GM21529 (cell line): ENCODE results near the gene PCGF3.
"Not testable (repeated sequence)": the region's sequence is repeated elsewhere in the genome, so short reads cannot be mapped to it uniquely, and the experiment has no call there.

Experiments
- ATAC-seq: cut with Tn5 transposase; IDR thresholded peaks from one replicate; pipeline ENCODE4 v1.9.1; 2021; ENCODE audit not compliant: unreplicated experiment

The PCGF3 gene

DNA sequence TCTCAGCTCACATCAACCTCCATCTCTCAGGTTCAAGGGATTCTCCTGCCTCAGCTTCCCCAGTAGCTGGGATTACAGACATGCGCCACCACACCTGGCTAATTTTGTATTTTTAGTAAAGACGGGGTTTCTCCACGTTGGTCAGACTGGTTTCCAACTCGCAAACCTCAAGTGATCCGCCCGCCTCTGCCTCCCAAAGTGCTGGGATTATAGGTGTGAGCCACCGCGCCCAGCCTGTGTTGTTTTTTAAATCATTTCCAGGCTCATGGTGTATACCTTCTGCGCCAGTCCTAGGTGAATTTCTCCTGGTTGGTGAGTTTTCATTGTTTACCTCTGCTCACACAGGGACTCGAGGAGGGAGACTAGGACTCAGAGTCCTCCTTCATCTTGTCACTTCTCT is 74.6 kb downstream of the PCGF3 start:
- not testable (repeated sequence) for ATAC-seq

DNA sequence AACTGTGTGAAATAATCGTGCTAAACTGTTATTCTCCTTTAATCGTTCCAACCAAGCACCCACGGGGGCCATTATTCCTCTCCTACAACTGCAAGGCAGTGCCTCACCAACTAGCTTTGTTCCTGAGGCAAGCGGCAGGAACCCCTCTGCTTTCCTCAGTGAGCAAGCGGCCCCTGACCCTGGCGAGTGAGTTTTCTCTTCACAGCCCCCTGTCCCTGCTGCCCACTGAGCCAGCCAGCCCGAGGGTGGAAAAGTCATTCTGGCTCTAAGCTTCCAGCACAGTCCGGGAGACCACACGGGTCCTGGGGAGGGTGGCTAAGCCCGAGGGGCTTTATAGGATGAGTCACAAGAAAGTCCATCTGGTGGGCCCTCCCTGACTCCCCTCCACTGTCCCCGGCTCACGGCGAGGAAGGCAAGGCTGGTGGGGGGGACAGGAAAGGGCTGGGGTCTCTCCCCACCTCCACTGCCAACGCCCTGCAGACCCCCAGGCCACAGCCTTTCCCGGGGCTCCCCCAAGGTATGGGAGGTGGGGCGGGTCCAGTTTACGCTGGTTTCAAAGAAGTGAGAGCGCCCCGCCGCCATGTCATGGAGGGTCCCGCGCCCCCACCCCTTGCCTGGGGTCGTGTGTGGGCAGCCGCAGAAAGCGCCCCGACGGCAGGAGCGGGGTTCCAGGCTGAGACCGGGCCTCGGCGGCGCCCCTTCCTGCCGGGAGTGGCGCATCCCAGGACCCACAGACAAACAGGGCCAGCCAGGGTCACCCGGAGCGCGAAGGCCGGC is 75.3 kb downstream of the PCGF3 start:
- peak; percentile 2 for ATAC-seq

DNA sequence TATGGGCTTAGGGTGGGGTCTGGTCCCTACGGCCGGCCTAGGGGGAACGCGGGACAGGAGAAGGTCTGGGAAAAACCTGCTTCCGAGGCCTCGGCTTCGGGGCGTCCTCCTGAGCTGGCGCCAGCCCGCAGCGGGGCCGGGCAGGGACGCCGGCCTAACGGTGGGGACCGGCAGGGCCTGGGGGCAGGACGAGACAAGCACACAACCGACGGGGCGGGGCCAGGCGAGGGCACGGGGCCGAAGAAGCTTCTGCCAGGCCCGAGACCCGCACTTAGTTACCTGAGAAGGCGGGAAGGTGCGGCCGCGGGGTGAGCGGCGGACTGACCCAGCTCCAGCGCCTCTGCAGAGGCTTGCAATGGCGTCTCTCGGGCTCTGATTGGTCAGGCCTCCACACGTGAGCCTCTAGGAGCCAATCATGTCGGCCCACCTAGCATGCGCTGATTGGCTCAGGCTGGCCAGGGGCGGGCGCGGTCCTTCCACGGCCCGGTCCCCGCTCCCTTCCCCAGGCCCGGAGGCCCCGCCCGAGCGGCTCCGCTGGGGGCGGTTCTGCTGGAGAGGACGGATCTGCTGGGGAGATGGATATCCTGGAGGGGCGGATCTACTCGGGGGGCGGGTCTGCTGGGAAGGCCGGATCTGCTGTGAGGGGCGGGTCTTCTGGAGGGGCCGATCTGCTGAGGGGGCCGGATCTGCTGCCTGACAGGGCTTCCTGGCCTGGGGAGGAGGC is 76.0 kb downstream of the PCGF3 start:
- peak; percentile 95 for ATAC-seq

DNA sequence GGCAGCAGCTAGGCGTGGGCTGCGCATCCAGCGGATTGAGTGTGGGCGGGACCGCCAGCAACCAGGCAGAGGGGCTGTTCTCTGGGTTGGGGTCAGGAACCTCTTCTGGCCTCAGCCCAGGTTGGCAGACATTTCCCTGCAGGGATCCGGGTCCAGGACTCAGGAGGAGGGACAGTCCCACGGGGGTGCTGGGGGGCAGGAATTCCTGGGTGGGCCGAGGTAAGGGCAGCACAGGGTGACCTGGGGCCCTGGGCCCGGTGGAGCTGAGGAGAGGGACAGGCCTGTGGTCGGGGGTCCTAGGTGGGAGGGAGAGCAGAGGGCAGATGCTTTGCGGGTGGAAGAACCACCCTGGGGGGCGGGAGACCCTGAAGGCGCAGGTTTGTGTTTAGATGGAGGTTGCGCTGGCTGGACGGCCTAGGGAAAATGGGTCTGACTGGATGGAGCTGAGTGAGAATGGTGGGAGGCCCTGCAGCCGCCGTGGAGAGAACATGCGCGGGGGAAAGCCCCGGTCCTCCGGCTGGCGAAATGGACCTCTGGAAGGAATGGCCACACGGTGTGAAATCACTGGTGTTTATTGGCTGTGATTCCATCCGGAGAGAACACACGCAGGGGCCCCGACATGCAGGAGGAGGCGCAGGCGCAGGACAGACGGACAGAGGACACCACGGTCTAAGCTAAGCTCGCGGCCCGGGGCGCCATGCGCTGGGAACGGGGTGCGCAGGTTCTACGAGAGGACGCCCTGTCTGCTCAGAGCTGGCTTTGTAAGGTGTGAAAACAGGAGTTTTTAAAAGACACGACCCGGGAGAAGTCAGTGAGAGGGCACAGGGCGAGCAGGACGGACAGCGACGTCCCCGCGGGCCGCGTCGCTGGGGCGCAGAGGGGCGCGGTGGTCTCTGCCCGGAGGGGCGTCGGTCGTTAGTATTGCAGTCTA is 79.0 kb downstream of the PCGF3 start:
- no peak for ATAC-seq

DNA sequence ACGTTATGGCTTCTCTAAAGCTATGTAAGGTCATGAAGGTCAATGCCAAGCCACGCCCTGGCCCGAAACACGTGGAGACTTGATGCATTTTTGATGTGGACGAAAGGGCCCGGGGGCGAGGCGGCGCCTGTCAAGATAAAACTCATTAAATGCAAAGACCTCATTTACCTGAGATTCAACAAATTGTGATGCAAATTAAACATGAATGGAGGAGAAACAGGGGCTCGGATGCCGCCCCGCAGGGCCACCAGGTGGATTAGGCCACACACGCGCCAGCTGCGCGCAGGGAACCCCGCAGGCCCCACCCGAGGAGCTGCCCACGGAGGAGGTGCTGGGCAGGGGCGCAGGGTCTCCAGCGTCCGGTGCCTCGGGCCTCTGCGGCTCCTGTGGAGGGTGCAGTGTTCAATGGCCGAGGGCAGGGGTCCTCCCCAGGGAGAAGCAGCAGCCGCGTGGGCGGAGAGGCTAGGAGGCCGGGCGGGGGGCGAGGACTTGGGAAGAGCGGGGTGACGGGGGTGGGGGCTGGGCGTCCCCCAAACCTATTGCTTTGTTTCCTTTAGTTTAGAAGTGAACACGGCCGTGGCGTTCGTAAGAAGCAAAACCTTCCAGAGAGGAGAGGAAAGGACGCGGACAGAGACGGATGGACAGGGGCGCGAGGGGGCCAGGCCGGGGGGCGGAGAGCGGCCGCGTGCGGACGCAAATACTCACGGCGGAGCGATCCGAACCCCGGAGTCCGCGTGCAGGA is 79.9 kb downstream of the PCGF3 start:
- ATAC-seq = no peak

DNA sequence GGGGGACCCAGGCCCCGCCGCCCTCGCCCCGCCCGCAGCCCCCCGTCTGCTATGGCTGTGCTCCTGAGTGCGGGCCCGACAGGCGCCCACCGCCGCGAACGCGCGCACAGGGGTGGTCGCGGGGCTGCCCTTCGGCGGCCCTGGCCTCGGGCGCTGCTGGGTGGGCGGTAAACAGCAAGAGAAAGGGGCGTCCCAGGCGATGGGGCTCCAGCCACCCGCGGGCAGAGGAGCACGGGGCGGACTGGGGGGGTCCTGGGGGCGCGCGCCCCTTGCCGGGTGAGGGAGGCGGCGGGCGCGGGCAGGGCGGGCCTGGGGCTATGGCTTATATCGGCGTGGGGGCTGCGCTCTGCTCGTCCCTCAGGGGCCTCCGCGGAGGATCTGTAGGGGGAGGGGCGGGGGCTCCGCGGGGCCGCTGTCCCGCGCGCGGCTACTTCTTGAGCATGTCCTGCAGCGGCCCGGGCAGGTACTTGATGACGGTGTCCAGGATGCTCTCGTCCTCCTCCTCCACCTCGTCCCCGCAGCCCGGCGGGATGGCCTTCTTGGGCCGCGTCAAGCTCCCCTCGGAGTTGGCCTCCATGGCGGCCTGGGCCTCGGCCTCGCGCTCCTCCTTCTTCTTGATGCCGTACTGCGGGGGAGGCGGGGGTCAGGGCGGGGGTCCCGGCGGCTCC is 80.6 kb downstream of the PCGF3 start:
- no peak for ATAC-seq

DNA sequence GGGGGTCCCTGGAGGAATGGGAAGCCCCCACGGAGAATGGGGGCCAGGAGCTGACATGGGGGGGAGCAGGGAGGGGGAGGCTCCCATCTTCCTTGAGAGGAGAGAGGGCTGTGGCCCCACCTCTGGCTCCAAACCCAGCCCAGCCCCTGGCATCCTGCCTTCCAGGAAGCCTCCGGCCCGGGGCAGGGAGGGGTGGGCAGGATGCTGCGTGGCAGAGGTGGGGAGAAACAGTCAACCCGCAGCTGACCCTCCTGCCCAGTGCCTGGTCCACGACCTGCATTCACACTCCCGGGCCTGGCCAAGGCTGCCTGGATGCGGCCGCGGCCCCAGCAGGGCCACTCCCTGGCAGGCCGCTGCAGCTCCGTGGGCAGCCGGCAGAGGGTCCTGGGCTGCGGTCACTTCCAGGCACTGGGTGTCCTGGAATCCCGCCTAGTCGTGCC is 81.2 kb downstream of the PCGF3 start:
- ATAC-seq = no peak

DNA sequence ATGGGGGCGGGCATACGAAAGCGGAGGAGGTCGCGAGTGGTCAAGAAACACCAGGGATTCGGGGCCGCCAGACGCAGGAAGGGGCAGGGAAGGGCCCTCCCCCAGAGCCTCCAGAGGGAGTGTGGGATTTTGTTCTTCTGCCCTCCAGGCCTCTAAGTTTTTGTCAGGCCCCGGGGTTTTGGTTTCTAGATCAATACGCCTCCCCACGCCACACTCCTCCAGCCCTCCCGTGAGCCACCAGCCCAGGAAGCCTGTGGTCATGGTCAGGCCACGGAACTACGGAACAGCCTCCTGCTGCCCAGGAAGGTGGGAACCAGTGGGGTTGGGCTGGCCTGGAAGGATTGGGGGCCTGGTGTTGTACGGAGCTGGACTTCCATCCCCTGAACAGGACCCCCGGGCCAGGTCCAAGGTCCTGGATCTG is 81.9 kb downstream of the PCGF3 start:
- no peak for ATAC-seq

DNA sequence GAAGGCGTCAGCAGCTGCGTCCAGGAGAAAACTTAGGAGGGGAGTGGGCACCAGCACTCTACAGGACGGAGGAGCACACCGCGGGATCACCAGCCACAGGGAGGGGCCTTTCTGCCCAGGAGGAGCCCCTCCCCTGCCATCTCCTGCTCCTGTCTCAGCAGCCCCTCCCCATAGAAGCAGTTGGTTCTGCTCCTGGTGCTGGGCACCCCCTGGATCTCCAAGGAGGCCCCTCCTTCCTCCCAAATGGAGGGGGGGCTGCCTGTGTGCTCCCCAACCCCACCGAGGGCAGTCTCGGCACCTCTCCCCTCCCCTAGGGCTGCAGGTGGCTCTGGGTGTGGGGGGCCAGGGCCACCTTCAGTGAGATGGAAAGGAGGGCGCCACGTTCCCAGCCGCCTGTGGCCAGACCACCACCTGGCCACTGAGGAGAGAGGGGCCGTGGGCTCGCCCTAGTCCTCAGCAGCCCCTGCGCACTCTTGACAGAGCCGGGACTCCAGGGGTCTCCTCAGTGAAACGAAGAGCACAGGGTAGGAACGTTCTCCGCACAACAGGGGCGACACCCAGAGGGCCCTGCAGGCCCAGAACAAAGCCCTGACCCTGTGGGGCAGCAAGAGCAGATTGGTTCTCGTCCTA is 82.5 kb downstream of the PCGF3 start:
- ATAC-seq = no peak

DNA sequence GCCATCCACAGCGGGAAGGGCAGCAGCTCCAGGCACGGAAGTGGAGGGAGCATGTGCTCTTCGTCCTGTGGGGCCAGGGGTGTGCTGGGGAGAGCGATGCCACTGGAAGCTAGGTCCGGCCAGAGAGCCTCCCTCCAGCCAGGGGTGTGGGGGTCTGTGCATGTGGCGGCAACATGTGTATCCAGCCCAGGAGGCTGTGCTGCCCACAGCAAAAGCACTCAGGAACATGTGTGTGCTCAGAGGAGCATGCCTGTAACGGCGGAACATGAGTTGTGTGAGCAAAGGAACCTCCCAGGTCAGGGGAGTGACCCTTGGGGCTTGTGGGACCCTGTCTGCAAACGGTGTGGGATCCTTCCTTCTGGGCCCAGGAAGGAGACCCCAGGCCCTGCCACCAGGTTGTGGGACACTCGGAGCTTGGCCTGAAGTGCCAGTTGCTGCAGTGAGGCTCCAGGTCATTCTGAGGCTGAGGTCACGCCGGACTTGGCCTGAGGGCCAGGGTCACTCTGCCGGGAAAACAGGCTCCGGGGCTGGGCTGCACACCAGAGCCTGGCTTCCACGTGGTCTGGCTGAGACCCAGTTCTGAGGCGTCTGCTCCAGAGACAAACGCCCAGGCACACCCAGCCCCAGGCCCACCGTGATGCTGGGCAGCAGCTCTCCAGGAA is 83.1 kb downstream of the PCGF3 start:
- ATAC-seq = no peak

DNA sequence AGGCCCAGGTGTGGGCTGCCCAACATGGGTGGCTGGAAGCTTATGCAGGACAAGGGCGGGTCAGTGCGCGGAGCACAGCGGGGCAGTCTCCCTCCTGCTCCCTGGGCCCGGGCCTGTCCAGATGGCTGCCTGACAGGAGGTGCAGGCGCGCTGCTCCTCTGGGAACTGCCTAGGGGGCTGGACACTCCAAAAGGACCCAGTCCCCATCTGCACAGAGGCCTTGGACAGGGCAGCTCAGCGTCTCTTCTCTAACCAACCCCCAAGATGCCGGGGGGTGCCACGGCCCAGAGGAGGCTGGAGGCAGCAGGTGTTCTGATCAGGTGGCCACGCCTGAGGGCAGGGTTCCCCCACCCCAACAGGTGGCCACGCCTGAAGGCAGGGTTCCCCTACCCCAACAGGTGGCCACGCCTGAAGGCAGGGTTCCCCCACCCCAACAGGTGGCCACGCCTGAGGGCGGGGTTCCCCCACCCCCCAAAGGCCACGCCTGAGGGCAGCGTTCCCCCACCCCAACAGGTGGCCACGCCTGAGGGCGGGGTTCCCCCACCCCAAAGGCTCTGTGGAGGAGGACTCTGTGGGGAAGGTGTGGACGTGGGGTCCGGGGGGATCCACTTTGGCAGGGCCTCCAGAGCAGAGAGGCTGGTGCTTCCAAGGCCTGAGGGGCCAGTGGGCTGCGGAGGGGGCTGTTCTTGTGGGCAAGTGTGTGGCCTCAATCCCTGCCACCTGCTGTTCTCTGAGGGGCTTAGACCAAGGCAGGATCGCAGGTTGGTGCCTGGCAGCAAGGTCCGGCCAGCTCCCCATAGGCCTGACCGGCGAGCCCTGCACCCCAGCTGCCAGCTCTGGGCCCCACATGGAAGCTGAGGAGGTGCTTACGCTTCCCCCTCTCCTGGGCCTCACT is 84.2 kb downstream of the PCGF3 start:
- no peak for ATAC-seq

DNA sequence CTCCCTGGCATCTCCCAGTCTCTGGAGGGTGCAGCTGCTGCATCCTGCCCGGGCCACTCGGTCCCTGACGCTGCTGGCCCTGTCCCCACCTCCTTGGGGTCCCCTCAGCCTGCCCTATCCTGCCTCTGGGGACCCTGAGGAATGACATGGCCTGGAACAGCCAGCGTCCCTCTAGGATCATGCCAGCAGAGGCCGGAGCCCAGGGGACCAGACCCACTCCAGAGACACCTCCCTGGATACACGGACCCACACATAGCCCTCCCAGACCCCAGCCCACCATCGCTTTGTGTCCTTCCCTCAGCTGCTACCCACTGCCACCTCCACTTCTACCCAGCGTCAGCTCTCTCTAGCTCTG is 84.8 kb downstream of the PCGF3 start:
- ATAC-seq = no peak

DNA sequence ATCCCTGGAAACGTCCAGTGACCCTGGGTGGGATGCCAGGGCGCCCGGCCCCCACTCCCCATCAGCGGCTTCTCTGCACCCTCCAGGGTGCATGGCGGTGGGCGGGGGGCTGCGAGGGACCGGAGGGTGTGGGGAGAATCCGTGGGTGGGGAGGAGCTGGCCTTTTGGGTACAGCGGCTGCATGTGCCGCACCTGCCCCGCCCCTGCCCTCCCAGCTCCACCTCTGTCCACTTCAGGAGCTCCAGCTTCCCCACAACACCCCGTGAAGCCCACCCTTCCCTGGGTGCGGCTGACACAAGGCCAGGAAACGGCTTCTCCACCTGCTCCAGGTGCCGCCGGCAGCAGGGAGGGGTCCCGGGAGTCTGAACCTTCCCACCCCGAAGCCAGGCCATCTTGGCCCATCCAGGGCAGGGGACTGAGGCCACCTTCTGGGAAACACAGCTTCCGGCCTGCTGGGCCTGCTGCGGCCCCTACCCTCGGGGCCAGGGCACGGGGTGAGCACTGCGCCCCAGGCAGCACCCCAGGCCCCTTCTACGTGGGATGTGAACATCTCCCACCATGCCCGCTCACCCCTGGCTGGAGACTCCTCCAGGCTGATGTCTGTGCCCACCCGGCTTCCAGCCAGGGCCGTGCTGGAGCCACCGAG is 85.7 kb downstream of the PCGF3 start:
- no peak for ATAC-seq

DNA sequence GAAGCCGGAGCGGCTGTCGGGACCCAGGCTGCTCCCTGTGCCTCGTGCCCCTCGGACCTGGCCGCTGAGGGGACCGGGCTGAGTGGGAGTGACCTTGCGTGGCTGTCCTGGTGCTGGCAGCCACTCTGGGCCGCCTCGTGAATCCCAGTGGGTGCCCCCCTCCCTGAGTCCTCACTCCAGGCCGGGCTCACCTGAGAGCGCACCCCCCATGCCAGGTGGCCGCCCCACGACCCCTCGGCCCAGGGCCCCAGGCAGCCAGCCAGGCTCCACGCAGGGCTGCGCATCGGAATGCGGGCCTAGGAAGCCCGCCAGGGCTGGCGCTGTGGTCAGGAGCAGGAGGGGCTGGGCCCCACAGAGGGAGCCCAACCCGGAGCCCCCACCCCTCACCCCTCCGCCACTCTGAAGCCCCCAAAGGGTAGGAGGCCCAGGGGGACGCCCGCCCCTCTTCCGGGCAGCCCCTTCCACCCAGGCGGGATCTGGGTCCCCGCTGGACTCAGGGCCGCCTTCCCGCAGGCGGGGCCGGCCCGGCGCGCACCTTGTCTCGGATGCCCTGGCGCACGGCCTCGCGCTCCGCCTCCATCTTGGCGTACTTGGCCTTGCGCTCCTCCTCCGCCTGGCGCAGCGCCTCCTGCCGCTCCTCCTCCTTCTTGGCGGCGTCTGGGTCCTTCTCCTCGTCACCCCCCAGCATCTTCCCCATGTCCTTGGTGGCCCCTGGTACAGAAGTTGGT is 86.4 kb downstream of the PCGF3 start:
- ATAC-seq = no peak

DNA sequence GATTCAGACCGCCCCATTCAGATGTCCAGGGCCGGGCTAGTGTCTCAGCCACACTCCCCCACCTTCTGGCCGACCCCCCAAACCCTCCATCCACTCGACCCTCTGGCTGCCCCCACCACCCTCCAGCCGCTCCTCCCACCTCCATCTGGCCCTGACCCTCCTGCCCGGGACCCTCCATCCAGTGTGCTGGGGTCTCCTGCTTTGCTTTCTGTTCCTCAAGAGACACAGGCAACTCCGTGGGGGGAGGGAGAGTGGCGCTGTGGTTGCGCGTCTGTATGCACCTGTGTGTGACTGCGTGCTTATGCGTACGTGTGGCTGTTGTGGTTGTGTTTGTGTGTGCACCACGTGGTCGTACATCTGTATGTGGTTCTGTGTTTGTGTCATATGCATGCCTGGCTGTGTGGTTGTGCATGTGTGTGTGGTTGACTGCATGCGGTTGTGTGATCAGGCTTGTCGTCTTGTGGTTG is 87.0 kb downstream of the PCGF3 start:
- no peak for ATAC-seq

DNA sequence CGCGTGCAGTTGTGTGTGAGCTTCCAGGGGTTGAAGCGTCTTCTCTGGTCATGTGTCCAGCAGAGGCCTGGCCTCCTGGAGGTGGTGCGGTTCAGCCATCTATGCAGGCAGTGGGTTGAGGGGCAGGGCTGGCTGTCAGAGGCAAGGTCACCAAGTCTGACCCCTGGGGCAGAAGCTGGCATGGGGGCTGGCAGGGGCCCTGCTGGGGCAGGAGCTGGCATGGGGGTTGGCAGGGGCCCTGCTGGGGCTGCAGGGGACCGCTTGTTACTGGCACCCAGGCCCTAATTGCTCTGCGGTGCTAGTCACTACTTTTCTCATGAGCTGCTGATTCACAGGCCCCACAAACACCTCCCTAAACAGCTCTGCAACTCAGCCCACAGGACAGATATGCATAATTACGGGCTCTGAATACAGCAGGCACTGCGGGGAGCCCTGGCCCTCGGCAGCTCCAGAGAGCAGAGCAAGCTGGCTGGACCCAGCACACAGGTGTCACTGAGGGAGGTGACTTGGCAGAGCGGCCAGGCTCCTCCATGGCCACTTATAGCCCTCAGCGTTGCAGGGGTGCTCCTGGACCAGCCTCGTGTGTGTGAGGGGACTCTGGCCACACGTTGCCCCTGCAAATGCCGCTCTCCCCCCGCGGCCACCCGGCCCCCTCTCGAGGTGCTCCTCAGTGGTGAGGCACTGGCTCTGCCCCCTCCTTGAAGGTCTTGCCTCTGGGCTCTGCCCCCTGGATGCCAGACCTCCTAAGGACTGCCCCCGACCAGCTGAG is 87.6 kb downstream of the PCGF3 start:
- ATAC-seq = no peak
